ENCODE data around the gene EXPH5.

DNA sequence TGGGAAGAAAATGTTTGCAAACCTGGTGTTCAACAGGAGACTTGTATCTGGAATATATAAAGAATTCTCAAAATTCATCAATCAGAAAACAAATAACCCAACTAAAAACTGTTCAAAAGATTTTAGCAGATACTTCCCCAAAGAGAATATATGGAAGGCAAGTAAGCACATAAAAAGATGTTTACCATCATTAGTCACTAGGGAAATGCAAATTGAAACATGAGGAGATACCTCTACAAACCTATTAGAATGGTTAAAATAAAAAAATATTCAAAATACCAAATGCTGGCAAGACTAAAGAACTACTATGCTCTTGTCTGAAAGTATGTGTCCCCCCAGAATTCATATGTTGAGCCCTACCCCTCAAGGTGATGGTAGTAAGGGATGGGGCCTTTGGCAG, 8.6 kb downstream of the EXPH5 start:
- TF ChIP-seq, protein P1, sequence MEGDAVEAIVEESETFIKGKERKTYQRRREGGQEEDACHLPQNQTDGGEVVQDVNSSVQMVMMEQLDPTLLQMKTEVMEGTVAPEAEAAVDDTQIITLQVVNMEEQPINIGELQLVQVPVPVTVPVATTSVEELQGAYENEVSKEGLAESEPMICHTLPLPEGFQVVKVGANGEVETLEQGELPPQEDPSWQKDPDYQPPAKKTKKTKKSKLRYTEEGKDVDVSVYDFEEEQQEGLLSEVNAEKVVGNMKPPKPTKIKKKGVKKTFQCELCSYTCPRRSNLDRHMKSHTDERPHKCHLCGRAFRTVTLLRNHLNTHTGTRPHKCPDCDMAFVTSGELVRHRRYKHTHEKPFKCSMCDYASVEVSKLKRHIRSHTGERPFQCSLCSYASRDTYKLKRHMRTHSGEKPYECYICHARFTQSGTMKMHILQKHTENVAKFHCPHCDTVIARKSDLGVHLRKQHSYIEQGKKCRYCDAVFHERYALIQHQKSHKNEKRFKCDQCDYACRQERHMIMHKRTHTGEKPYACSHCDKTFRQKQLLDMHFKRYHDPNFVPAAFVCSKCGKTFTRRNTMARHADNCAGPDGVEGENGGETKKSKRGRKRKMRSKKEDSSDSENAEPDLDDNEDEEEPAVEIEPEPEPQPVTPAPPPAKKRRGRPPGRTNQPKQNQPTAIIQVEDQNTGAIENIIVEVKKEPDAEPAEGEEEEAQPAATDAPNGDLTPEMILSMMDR (IDR thresholded peaks at IDR 0.05), result no peak
- TF ChIP-seq POLR2A (IDR thresholded peaks at IDR 0.05), result no peak
